Sigmoid colon (tissue), 7 donors: Measurements from ENCODE around the gene PLAAT4. TPM values are rescaled to one million over a fixed set of nuclear protein-coding genes. Genes with fewer than 3 reads are reported as not detected.

Experiments used
- DNase-seq: peaks from one replicate; pipeline ENCODE4 v3.0.0-alpha.2; 2019
- H3K27ac ChIP-seq, 4 donors: fragments of 200-600 bp; sonication (generic); one replicate each; pipeline ENCODE4 v1.5.1; 2016 to 2019; ENCODE audit warnings: mild to moderate bottlenecking in 1 of 4
- H3K27me3 ChIP-seq, 3 donors: fragments of 200-600 bp; sonication (generic); one replicate each; pipeline ENCODE4 v1.5.1; 2019; ENCODE audit warnings: mild to moderate bottlenecking in 1 of 3
- H3K36me3 ChIP-seq, 4 donors: fragments of 200-600 bp; sonication (generic); one replicate each; pipeline ENCODE4 v1.5.1; 2016 to 2019
- H3K4me1 ChIP-seq, 4 donors: fragments of 200-600 bp; sonication (generic); one replicate each; pipeline ENCODE4 v1.5.1; 2017 to 2019
- H3K4me3 ChIP-seq, 4 donors: fragments of 200-600 bp; sonication (generic); one replicate each; pipeline ENCODE4 v1.5.1; 2017 to 2019; ENCODE audit warnings: mild to moderate bottlenecking in 2 of 4, moderate library complexity in 1 of 4
- H3K9me3 ChIP-seq, 4 donors: fragments of 200-600 bp in 3 of 4; sonication (generic) in 3 of 4; one replicate each; pipeline versions ENCODE4 v1.5.1 to v1.6.1; 2013 to 2019
- EP300 ChIP-seq, 4 donors: sonication (generic); formaldehyde crosslinking; IDR thresholded peaks; one replicate each; pipeline ENCODE4 v1.6.1; 2017; ENCODE audit warnings: antibody characterized with exemption in 4 of 4
- POLR2A ChIP-seq, 2 donors: fragments of 450-650 bp; IDR thresholded peaks; one replicate each; pipeline ENCODE4 v1.6.1; 2016; ENCODE audit warnings: antibody characterized with exemption in 2 of 2, mild to moderate bottlenecking in 2 of 2, moderate library complexity in 2 of 2
- POLR2AphosphoS5 ChIP-seq, 4 donors: sonication (generic); formaldehyde crosslinking; IDR thresholded peaks; one replicate each; pipeline ENCODE4 v1.6.1; 2017; ENCODE audit warnings: antibody characterized with exemption in 4 of 4
- WGBS, 2 donors: extraction: QIAGEN DNeasy Blood & Tissue Kit; methylation state at CpG; one replicate each; pipeline ENCODE4 v1.1.7; 2013; 5-methylcytosine and 5-hydroxymethylcytosine counted together
- intact Hi-C: fragments of 100-400 bp; cut with DNase I; formaldehyde crosslinking; loops from one replicate; pipeline ENCODE4 v1.15.1; 2023
- polyA plus RNA-seq, 3 donors: library from polyadenylated mRNA; stranded (reverse); fragments of 200-250 nt; gene quantifications; one replicate each; pipeline ENCODE4 v1.2.3, GENCODE V29; 2013
- total RNA-seq, 4 donors: library from RNA; depleted of rRNA; stranded (reverse); fragments of >200 nt; gene quantifications; one replicate each; pipeline ENCODE4 v1.1.0, GENCODE V29; 2016
- TF ChIP-seq, protein P1 (sequence below), 4 experiments: fragments of 450-650 bp in 3 of 4; fragments of 200-600 bp in 1 of 4; IDR thresholded peaks; one replicate each; pipeline ENCODE4 v1.5.1; 2016 to 2019; ENCODE audit warnings: antibody characterized with exemption in 4 of 4, mild to moderate bottlenecking in 3 of 4, moderate library complexity in 2 of 4
- donor health status: healthy with polysubstance abuse.
- donor health status: Bipolar disorder and iron deficiency.
- donor health status: healthy.

PLAAT4 gene, protein sequence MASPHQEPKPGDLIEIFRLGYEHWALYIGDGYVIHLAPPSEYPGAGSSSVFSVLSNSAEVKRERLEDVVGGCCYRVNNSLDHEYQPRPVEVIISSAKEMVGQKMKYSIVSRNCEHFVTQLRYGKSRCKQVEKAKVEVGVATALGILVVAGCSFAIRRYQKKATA
- total RNA-seq (10 to 100 TPM; 36.7 to 49.9 (median 42.8) TPM), polyA plus RNA-seq (100 to 1,000 TPM in 2 of 3 donors, 10 to 100 TPM in 1; 63.1 to 262 (median 114) TPM)

DNA sequence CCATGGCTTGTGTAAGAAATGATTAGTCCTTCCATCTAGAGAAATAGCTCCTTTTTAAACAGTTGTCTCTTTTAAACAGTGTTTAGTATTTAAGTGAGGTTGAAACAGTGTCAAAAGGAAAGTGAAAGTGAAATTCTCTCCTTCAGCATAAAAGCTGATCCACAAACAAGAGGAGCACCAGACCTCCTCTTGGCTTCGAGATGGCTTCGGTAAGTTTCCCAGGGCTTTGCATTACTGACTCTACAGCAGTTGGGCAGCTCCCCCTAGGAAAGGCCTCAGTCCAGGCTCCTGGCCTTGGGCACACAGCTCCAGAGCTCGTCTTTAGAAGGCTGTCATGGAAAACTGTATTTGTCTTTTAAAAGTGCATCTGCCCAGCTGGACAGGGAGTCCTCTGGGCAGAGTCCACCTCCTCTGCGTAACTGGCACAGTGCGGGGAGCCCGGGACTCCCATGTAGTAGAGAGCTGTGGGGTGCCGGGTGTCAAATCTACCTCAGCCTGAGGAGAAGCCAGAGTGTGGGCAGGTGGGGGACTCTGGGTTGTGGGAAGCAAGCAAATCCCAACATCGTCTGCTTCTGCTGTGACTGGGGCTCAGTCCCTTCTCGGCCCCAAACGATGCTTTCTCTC is at the start of gene PLAAT4:
PLAAT4 (plus strand) TSS at position 140 of the 624 bp plus-strand sequence; CDS start at position 201, 61 bp downstream.
- Histone ChIP-seq H3K4me3 (peak within 1 kb of the TSS; percentile 31 to 52 (median 48)), H3K36me3 (peaks cover 0 to 6% (median 0%) of the 10 kb centered on the region in 4 donors), H3K9me3 (no peaks in the 10 kb centered on the region), H3K4me1 (peaks cover 0 to 30% (median 26%) of the 10 kb centered on the region in 4 donors), H3K27ac (peak within 1 kb of the TSS; percentile 90 to 97 (median 92)), H3K27me3 (no peaks in the 10 kb centered on the region)
- peak; percentile 78 for DNase-seq
- 28 to 34% methylated on average over 10 of the region's 10 CpGs for WGBS, 2 donors
- intact Hi-C loops = loop anchor here (2.0 kb wide), 2 partner anchors 38 to 78 kb away; partner anchors contain the start of gene PLAAT3
- TF ChIP-seq EP300 (IDR thresholded peaks at IDR 0.05) (no peak), POLR2AphosphoS5 (IDR thresholded peaks at IDR 0.05) (peak; percentile 22 to 70 (median 65))

DNA sequence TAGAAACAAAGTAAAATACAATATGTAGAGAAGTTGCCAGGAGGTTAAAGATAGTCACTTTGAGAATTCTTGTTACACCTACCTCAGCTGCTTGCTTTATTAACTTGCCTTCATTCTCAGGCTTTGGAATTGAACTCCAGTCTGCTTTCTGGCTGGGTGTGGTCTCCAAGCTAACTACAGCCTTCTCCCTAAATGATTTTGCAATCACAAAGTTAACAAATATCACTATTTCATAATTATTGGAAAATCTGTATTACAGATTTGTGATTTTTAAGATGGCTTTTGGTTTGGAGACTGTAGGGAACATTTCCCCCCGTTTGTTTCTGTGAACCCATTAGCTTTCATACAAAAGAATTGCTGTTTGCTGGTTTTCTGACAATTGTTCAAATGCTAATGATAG is 47.8 kb upstream of the PLAAT4 start:
- Histone ChIP-seq H3K27ac (peak overlapping the region in 3 of 4 donors; percentile 18 to 85 (median 80)), H3K4me1 (peaks cover 0 to 21% (median 14%) of the 10 kb centered on the region in 4 donors), H3K27me3 (no peaks in the 10 kb centered on the region), H3K36me3 (no peaks in the 10 kb centered on the region), H3K4me3 (no peak overlapping the region), H3K9me3 (peaks cover 0 to 11% (median 0%) of the 10 kb centered on the region in 4 donors)
- WGBS, 2 donors = 76 to 83% methylated on average over 1 of the region's 1 CpG
- TF ChIP-seq, protein P1, sequence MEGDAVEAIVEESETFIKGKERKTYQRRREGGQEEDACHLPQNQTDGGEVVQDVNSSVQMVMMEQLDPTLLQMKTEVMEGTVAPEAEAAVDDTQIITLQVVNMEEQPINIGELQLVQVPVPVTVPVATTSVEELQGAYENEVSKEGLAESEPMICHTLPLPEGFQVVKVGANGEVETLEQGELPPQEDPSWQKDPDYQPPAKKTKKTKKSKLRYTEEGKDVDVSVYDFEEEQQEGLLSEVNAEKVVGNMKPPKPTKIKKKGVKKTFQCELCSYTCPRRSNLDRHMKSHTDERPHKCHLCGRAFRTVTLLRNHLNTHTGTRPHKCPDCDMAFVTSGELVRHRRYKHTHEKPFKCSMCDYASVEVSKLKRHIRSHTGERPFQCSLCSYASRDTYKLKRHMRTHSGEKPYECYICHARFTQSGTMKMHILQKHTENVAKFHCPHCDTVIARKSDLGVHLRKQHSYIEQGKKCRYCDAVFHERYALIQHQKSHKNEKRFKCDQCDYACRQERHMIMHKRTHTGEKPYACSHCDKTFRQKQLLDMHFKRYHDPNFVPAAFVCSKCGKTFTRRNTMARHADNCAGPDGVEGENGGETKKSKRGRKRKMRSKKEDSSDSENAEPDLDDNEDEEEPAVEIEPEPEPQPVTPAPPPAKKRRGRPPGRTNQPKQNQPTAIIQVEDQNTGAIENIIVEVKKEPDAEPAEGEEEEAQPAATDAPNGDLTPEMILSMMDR (IDR thresholded peaks at IDR 0.05) = no peak
- TF ChIP-seq EP300 (IDR thresholded peaks at IDR 0.05) (no peak), POLR2A (IDR thresholded peaks at IDR 0.05) (no peak), POLR2AphosphoS5 (IDR thresholded peaks at IDR 0.05) (no peak)
- no peak for DNase-seq
- intact Hi-C loops = no loop called here

DNA sequence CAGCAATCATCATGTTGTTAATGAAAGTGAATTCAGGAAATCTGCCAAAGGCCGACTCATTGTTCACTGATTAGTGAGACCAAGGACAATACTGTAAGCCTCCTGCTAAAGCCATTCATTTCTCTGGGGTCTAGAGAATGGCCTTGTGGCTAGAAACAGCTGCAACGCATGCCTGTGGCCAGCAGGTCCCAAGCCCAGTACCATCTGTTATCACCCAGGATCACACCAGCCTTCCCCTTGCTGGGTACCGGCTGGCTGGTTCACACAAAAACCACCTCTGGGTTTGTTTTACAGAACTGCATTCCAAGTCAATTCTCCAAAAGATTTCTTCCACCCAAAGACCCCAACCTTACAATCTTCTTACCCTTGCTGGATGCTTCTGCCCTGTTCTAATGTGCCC is 46.7 kb upstream of the PLAAT4 start:
- peaks cover 0 to 7% (median 0%) of the 10 kb centered on the region in 4 donors for H3K9me3 ChIP-seq
- no peaks in the 10 kb centered on the region for H3K36me3 ChIP-seq
- peaks cover 0 to 23% (median 16%) of the 10 kb centered on the region in 4 donors for H3K4me1 ChIP-seq
- H3K27ac ChIP-seq = peak overlapping the region; percentile 76 to 86 (median 82)
- no peaks in the 10 kb centered on the region for H3K27me3 ChIP-seq
- intact Hi-C loops = loop anchor here (5.0 kb wide), 1 partner anchor 122 kb away; the partner anchor contains the start of gene PLAAT3
- no peak for DNase-seq
- 72 to 75% methylated on average over 3 of the region's 3 CpGs for WGBS, 2 donors
- TF ChIP-seq POLR2AphosphoS5 (IDR thresholded peaks at IDR 0.05) = no peak
- TF ChIP-seq POLR2A (IDR thresholded peaks at IDR 0.05) = no peak
- TF ChIP-seq EP300 (IDR thresholded peaks at IDR 0.05) = no peak
- TF ChIP-seq, protein P1 (IDR thresholded peaks at IDR 0.05) = no peak
- peak overlapping the region in 1 of 4 donors; percentile 59 for H3K4me3 ChIP-seq

DNA sequence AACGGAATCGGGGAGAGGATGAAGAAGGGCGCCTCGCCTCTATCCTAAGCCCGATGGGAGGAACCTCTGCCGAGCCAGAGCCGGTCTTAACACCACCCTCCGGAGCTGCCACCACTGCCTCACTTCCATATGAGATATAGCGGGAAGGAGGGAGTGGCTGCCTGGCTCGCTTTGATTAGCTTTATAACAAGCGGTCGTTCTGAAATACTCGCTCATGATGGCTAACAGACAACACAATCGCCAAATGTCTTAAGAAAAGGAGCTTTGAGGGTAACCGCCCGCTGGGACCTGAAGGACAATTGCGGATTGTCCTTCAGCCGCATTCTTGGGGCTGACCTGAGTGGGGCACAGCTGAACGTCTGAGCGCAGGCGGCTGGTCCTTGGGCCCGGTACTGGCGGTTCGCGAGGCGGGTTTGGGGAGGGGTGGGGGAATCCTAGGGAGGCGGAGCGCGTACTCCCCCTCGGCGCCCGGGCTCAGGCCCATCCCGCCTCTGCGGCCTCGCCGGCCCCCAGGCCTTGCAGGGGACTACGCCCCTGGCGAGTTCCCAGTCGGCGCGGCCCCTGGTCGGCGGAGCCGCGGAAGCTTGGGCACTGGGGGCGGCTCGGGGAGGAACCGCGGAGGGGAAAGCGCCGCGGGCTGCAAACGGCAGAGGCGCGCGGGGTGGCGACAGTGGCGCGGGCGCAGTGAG is 45.9 kb upstream of the PLAAT4 start, which contains the start of gene PLAAT5:
PLAAT5 (minus strand) TSS at position 617 of the 689 bp plus-strand sequence; CDS start at position 484, 133 bp downstream.
- Histone ChIP-seq H3K27ac (peak within 1 kb of the TSS; percentile 76 to 86 (median 82)), H3K9me3 (peaks cover 0 to under 1% (median 0%) of the 10 kb centered on the region in 4 donors), H3K36me3 (no peaks in the 10 kb centered on the region), H3K4me1 (peaks cover 0 to 31% (median 18%) of the 10 kb centered on the region in 4 donors), H3K27me3 (no peaks in the 10 kb centered on the region), H3K4me3 (peak within 1 kb of the TSS; percentile 54 to 65 (median 57))
- peak in 3 of 4 donors; percentile 3 to 54 (median 48) for TF ChIP-seq POLR2AphosphoS5 (IDR thresholded peaks at IDR 0.05)
- TF ChIP-seq POLR2A (IDR thresholded peaks at IDR 0.05) = no peak
- peak; percentile 76 for DNase-seq
- 4 to 12% methylated on average over 60 of the region's 60 CpGs for WGBS, 2 donors
- intact Hi-C loops = loop anchor here (5.0 kb wide), 1 partner anchor 122 kb away; the partner anchor contains the start of gene PLAAT3

DNA sequence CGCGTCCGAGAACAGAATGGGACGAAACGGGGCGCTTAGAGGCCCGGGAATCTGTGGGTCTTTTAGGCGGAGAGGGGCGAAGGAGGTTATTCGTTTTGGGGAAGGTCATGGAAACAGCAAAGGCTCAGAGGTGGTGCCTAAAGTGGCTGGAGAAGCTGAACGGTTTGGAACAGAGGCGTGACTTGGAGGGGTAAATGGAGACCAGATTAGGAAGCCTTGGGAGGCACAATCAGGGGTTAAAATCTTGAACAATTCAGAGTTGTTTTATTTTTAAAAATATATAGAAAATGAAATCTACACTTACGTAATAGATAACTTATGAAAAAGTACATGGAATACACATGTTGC is 45.4 kb upstream of the PLAAT4 start:
- Histone ChIP-seq H3K9me3 (no peaks in the 10 kb centered on the region), H3K4me1 (peaks cover 0 to 31% (median 18%) of the 10 kb centered on the region in 4 donors), H3K4me3 (peak overlapping the region; percentile 54 to 65 (median 57)), H3K27ac (peak overlapping the region; percentile 76 to 86 (median 82)), H3K36me3 (no peaks in the 10 kb centered on the region), H3K27me3 (no peaks in the 10 kb centered on the region)
- DNase-seq = no peak
- WGBS, 2 donors = 1% methylated on average over 13 of the region's 13 CpGs
- intact Hi-C loops = loop anchor here (5.0 kb wide), 1 partner anchor 121 kb away; the partner anchor contains the start of gene PLAAT3
- TF ChIP-seq EP300 (IDR thresholded peaks at IDR 0.05) = no peak
- TF ChIP-seq POLR2AphosphoS5 (IDR thresholded peaks at IDR 0.05) = no peak
- no peak for TF ChIP-seq POLR2A (IDR thresholded peaks at IDR 0.05)
- TF ChIP-seq, protein P1 (IDR thresholded peaks at IDR 0.05) = no peak
